Stimulated activated CD4-positive, alpha-beta T cell treated with anti-CD3 and anti-CD28 coated beads, Interleukin-1b, Interleukin-23, amount 100 ng/mL, for 1 hour (primary cell): ENCODE measurements around the gene CACNA1C.

ENCODE experiments used
- DNase-seq, 2 donors: peaks; one replicate each; pipeline ENCODE4 v3.0.0-alpha.2; 2020; ENCODE audit warnings: low read depth in 2 of 2

CACNA1C gene

GRCh38 chr12:2745655-2746054, 692.9 kb downstream of the CACNA1C start:
- DNase-seq = no peak
